ENCODE measurements around the gene PRKAG1. TPM values are rescaled to one million over a fixed set of nuclear protein-coding genes. Genes with fewer than 3 reads are reported as not detected.

The PRKAG1 gene
- total RNA-seq, 1 donor from 2014 or later: 47.1 TPM

DNA sequence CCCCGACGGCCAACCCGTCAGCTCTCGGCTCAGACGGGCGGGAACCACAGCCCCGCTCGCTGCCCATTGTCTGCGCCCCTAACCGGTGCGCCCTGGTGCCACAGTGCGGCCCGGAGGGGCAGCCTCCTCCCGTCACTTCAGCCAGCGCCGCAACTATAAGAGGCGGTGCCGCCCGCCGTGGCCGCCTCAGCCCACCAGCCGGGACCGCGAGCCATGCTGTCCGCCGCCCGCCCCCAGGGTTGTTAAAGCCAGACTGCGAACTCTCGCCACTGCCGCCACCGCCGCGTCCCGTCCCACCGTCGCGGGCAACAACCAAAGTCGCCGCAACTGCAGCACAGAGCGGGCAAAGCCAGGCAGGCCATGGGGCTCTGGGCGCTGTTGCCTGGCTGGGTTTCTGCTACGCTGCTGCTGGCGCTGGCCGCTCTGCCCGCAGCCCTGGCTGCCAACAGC is 40.3 kb downstream of the PRKAG1 start, which contains the start of gene WNT1:
WNT1 (plus strand) TSS at position 32 of the 450 bp plus-strand sequence; CDS start at position 361, 329 bp downstream.
- no peak within 1 kb of the TSS for H3K27ac ChIP-seq (ENCODE audit: low read depth, low read length)
- Mint-ChIP-seq H3K9me3 (ENCODE audit: unreplicated experiment) (peaks cover 14% of the 10 kb centered on the region), H3K36me3 (ENCODE audit: low read depth, unreplicated experiment) (no peaks in the 10 kb centered on the region), H3K4me1 (ENCODE audit: low read depth, unreplicated experiment) (no peaks in the 10 kb centered on the region), H3K27ac (ENCODE audit: unreplicated experiment) (peak within 1 kb of the TSS; percentile 38), H3K27me3 (ENCODE audit: low read depth, unreplicated experiment) (peaks cover 85% of the 10 kb centered on the region), H3K4me3 (ENCODE audit: unreplicated experiment) (no peak within 1 kb of the TSS)
- H3K4me3 ChIP-seq (ENCODE audit: insufficient read depth, low read depth, low read length): no peak within 1 kb of the TSS
- H3K4me1 ChIP-seq (ENCODE audit: insufficient read depth, low read length): peaks cover 50% of the 10 kb centered on the region
- H3K36me3 ChIP-seq (ENCODE audit: insufficient read depth, low read length): no peaks in the 10 kb centered on the region
- FAIRE-seq (no peak), DNase-seq (ENCODE audit: low read depth) (no peak)
- peaks cover 86% of the 10 kb centered on the region for H3K27me3 ChIP-seq (ENCODE audit: insufficient read depth, low read length)
- TF ChIP-seq EZH2 (IDR thresholded peaks at IDR 0.05; ENCODE audit: insufficient read depth, low read length): peak; percentile 95
- TF ChIP-seq, protein P1, sequence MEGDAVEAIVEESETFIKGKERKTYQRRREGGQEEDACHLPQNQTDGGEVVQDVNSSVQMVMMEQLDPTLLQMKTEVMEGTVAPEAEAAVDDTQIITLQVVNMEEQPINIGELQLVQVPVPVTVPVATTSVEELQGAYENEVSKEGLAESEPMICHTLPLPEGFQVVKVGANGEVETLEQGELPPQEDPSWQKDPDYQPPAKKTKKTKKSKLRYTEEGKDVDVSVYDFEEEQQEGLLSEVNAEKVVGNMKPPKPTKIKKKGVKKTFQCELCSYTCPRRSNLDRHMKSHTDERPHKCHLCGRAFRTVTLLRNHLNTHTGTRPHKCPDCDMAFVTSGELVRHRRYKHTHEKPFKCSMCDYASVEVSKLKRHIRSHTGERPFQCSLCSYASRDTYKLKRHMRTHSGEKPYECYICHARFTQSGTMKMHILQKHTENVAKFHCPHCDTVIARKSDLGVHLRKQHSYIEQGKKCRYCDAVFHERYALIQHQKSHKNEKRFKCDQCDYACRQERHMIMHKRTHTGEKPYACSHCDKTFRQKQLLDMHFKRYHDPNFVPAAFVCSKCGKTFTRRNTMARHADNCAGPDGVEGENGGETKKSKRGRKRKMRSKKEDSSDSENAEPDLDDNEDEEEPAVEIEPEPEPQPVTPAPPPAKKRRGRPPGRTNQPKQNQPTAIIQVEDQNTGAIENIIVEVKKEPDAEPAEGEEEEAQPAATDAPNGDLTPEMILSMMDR (IDR thresholded peaks at IDR 0.05; ENCODE audit: insufficient read depth, low read depth, low read length): no peak
- H3K9me3 ChIP-seq (ENCODE audit: insufficient read depth, low read depth, low read length): peaks cover 7% of the 10 kb centered on the region
- peaks cover 34% of the 10 kb centered on the region for H4K20me1 ChIP-seq (ENCODE audit: insufficient read depth, low read length)
- no peak within 1 kb of the TSS for H3K9ac ChIP-seq (ENCODE audit: low read length)
- peak within 1 kb of the TSS; percentile 45 for H3K4me2 ChIP-seq (ENCODE audit: low read length)
- peak within 1 kb of the TSS; percentile 34 for H2AFZ ChIP-seq (ENCODE audit: low read depth, low read length)
- H3K79me2 ChIP-seq (ENCODE audit: insufficient read depth, low read length): no peaks in the 10 kb centered on the region

DNA sequence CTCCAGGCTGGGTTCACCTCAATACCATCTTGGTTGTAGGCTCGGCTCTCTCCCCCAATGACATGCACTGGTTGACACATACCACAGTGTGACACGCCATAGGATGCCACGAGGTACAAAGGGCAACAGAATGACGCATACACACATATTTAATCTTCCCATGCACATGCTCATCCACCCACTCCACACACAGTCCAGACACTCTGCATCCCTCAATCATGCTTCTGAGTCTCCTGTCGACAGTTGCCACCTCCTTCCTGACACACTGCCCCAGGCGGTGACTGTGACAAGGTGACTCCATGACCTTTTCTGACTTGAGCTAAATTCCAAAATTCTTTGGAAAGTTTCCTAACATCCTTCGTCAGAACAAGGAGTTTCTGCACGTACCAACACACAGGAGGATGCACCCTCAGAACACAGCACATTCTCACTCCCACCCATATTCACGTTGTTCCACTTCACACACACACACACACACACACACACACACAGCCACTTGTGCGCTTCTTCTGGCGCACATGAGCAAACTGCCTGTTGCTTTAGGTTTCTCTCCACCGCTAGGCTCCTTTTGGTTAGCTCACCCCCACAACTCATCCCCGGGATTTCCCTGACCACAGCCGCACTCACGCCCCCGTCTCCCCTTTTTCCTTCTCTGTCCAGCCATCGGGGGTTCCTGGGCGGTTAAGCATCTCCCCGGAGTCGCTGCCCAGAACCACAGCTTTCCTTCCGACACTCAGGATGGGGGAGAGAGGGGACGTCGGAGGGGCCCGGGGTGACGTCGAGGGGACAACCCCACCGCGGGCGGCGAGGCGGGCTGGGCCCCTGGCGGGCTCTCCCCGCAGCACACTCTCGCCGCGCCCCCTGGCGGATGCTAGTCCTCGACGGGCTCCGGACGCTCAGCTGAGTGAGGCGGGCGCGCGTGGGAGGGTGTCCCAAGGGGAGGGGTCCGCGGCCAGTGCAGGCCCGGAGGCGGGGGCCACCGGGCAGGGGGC is 41.0 kb downstream of the PRKAG1 start:
- peaks cover 7% of the 10 kb centered on the region for H3K9me3 ChIP-seq (ENCODE audit: insufficient read depth, low read depth, low read length)
- no peak overlapping the region for H3K9ac ChIP-seq (ENCODE audit: low read length)
- H3K79me2 ChIP-seq (ENCODE audit: insufficient read depth, low read length): no peaks in the 10 kb centered on the region
- peaks cover 89% of the 10 kb centered on the region for H3K27me3 Mint-ChIP-seq (ENCODE audit: low read depth, unreplicated experiment)
- H3K4me3 Mint-ChIP-seq (ENCODE audit: unreplicated experiment): no peak overlapping the region
- H3K4me3 ChIP-seq (ENCODE audit: insufficient read depth, low read depth, low read length): no peak overlapping the region
- peaks cover 7% of the 10 kb centered on the region for H3K4me1 Mint-ChIP-seq (ENCODE audit: low read depth, unreplicated experiment)
- no peak for TF ChIP-seq EZH2 (IDR thresholded peaks at IDR 0.05; ENCODE audit: insufficient read depth, low read length)
- TF ChIP-seq, protein P1 (IDR thresholded peaks at IDR 0.05; ENCODE audit: insufficient read depth, low read depth, low read length): peak; percentile 16
- H4K20me1 ChIP-seq (ENCODE audit: insufficient read depth, low read length): peaks cover 39% of the 10 kb centered on the region
- peak overlapping the region; percentile 38 for H3K27ac Mint-ChIP-seq (ENCODE audit: unreplicated experiment)
- peak; percentile 46 for DNase-seq (ENCODE audit: low read depth)
- H3K27me3 ChIP-seq (ENCODE audit: insufficient read depth, low read length): peaks cover 89% of the 10 kb centered on the region
- peak overlapping the region; percentile 45 for H3K4me2 ChIP-seq (ENCODE audit: low read length)
- peaks cover 14% of the 10 kb centered on the region for H3K9me3 Mint-ChIP-seq (ENCODE audit: unreplicated experiment)
- H3K27ac ChIP-seq (ENCODE audit: low read depth, low read length): no peak overlapping the region
- no peaks in the 10 kb centered on the region for H3K36me3 ChIP-seq (ENCODE audit: insufficient read depth, low read length)
- no peaks in the 10 kb centered on the region for H3K36me3 Mint-ChIP-seq (ENCODE audit: low read depth, unreplicated experiment)
- no peak overlapping the region for H2AFZ ChIP-seq (ENCODE audit: low read depth, low read length)
- no peak for FAIRE-seq
- H3K4me1 ChIP-seq (ENCODE audit: insufficient read depth, low read length): peaks cover 51% of the 10 kb centered on the region

Data from astrocyte (in vitro differentiated cells and primary cell).